ENCODE measurements around the gene KDM4D. TPM values are rescaled to one million over a fixed set of nuclear protein-coding genes. Genes with fewer than 3 reads are reported as not detected.

Gene KDM4D
- polyA plus RNA-seq, 1 donor from 2014 or later: 0.99 TPM

DNA sequence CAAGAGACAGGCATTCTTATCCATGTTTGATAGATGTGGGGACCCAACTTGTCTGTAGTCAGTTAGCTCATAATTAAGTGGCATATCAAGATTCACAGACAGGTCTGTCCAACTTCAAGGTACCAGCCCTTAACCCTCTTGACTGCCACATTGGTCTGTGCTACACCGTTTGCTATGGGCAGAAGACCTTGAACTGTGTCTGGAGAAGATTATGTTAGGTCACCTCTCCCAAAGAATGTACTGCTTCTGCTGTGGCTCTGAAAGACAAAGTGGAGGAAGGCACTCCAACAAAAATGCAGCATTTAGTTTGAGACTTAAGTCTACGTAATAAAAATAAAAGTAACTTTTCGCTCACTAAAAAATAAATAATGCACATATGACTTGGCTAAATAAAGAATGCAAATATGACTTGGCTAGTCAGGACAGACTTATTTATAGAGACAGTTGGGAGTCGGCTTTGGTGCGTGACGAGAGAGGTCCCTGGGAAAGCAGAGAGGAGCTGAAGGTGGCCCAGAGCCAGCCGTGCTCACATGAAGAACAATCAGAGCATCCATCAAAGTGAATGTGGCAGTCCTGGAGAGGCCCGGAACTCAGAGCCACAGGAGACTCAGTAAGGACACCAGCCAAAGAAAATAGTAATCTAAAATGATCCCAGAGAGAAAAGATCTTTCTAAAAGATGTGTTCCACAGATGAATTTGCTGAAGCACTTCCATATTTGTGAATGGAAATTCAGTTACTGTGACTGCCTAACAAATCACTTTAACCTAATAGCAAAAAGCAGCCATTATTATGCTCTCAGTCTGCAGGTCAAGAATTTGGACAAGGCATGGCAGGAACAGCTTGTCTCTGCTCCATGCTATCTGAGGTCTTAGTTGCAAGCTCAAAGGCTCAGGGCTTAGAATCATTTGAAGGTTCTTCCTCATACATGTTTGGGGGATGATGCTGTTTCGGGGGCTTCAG, 35.1 kb upstream of the KDM4D start:
- Mint-ChIP-seq H3K36me3 (no peaks in the 10 kb centered on the region), H3K9me3 (peaks cover 0 to under 1% (median 0%) of the 10 kb centered on the region in 3 donors), H3K4me3 (no peak overlapping the region), H3K4me1 (no peaks in the 10 kb centered on the region), H3K27ac (no peak overlapping the region), H3K27me3 (peaks cover 8% of the 10 kb centered on the region)

- H3K27ac Mint-ChIP-seq: no peak overlapping the region
- H3K9me3 Mint-ChIP-seq: peaks cover 0 to 2% (median 0%) of the 10 kb centered on the region in 3 donors
- H3K36me3 Mint-ChIP-seq: no peaks in the 10 kb centered on the region
- no peaks in the 10 kb centered on the region for H3K4me1 Mint-ChIP-seq
- H3K4me3 Mint-ChIP-seq: no peak overlapping the region
- H3K27me3 Mint-ChIP-seq: peaks cover 10% of the 10 kb centered on the region
Observed at GRCh38 chr11:94939346-94939745, 34.2 kb upstream of the KDM4D start.

DNA sequence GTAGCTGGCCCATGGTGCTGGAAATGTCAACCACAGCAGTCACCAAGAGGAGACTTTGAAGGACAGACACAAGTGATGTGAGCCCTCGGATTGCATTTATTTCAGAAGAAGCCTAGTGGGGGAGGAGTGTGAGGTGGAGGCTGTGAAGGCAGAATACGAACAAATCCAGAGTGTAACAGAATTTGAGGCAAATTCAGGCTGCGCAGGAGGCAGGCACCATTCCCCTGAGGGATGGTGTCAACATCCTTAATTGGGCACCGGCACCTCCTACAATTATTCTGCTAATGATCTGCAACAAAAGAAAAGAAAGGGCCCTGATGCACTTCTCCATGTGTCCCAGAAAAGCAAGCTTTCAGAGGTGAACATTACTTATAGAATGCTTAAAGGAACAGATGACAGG, 32.4 kb upstream of the KDM4D start:
- H3K27me3 Mint-ChIP-seq: peaks cover 8% of the 10 kb centered on the region
- no peak overlapping the region for H3K27ac Mint-ChIP-seq
- H3K36me3 Mint-ChIP-seq: no peaks in the 10 kb centered on the region
- no peaks in the 10 kb centered on the region for H3K4me1 Mint-ChIP-seq
- H3K4me3 Mint-ChIP-seq: no peak overlapping the region
- H3K9me3 Mint-ChIP-seq: peaks cover 0 to 2% (median 0%) of the 10 kb centered on the region in 3 donors

DNA sequence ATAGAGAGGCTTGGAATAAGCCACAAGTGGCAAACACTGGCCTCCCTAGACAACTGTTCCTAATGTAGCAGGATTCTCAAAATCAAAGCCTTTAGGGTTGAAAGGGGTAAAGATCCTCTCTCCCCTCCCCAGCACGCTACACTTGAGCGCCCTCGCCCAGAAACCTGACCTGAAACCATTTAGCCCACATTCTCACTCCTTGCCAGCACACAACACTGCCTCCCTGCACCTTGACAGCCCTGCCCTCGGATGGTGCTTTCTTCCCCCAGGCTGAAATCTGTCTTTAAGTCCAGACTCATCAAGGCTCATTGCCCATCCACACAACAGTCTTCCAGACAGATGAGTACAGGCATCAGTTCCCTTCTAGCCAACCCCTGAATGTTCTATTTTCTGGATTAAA, 26.7 kb upstream of the KDM4D start:
- Mint-ChIP-seq H3K4me1 (peaks cover 0 to 4% (median 0%) of the 10 kb centered on the region in 3 donors), H3K9me3 (peaks cover 0 to 4% (median 2%) of the 10 kb centered on the region in 3 donors), H3K27ac (no peak overlapping the region), H3K4me3 (no peak overlapping the region), H3K36me3 (no peaks in the 10 kb centered on the region), H3K27me3 (peaks cover 11% of the 10 kb centered on the region)

DNA sequence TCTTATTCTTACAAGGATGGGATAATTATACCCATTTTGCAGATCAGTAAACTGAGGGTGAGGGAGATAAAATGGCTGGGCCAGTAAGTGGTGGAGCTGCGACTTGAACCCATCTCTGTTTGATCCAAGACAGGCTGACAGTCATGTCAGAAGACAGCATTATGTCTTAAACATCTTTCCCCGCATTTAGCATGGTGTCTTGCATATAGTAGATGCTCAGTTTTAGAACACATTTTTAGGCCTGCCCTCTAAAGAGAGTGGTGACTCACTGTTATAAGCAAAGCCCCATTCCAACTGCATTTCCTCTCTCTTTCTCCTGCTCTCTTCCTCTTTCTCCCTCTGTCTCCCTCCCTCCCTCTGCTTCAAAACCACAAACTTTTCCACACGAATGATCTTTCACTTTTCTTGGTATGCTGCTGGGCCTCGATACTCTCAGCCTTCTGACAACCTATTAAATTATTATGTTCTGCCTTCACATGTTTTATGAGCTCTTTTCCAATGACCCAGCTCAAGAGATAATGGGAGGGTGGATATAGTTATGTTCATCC, 25.4 kb upstream of the KDM4D start:
- peaks cover 0 to 4% (median 2%) of the 10 kb centered on the region in 3 donors for H3K9me3 Mint-ChIP-seq
- H3K4me1 Mint-ChIP-seq: peaks cover 0 to 4% (median 0%) of the 10 kb centered on the region in 3 donors
- H3K27me3 Mint-ChIP-seq: peaks cover 7% of the 10 kb centered on the region
- no peaks in the 10 kb centered on the region for H3K36me3 Mint-ChIP-seq
- no peak overlapping the region for H3K4me3 Mint-ChIP-seq
- H3K27ac Mint-ChIP-seq: no peak overlapping the region

GRCh38 chr11:94954753-94955152, 18.8 kb upstream of the KDM4D start:
- no peak overlapping the region for H3K27ac Mint-ChIP-seq
- H3K36me3 Mint-ChIP-seq: no peaks in the 10 kb centered on the region
- no peaks in the 10 kb centered on the region for H3K4me1 Mint-ChIP-seq
- peaks cover 0 to 3% (median 0%) of the 10 kb centered on the region in 3 donors for H3K9me3 Mint-ChIP-seq
- no peak overlapping the region for H3K4me3 Mint-ChIP-seq
- H3K27me3 Mint-ChIP-seq: peaks cover 3% of the 10 kb centered on the region

DNA sequence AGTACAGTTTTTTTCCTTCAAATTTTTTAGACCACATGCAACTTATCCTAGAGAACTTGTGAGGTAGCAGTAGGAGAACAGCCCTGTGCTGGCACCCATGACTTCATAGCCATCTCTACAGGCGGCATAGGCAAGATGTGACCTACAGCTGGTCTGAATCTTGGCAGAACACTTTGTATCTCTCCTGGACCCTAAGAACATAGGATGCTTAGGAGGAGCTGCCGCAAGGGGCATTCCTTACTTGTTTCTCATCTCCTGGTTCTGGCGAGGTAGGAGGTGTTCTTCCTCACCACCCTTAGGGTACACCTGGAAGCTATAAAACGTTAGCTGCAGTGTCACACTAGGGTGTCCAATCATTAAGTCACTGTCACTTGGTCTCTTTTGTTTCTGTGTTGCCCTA, 16.5 kb upstream of the KDM4D start:
- Mint-ChIP-seq H3K4me3 (no peak overlapping the region), H3K9me3 (no peaks in the 10 kb centered on the region), H3K4me1 (no peaks in the 10 kb centered on the region), H3K27ac (peak overlapping the region in 1 of 3 donors; percentile 54), H3K36me3 (peaks cover 3% of the 10 kb centered on the region), H3K27me3 (no peaks in the 10 kb centered on the region)

- Mint-ChIP-seq H3K4me3 (no peak overlapping the region), H3K27ac (peak overlapping the region in 1 of 3 donors; percentile 83), H3K27me3 (no peaks in the 10 kb centered on the region), H3K9me3 (no peaks in the 10 kb centered on the region), H3K4me1 (no peaks in the 10 kb centered on the region), H3K36me3 (peaks cover 3% of the 10 kb centered on the region)
Observed at GRCh38 chr11:94958121-94958696, 15.3 kb upstream of the KDM4D start.

GRCh38 chr11:94959179-94959578, 14.3 kb upstream of the KDM4D start:
- no peaks in the 10 kb centered on the region for H3K9me3 Mint-ChIP-seq
- no peaks in the 10 kb centered on the region for H3K27me3 Mint-ChIP-seq
- no peak overlapping the region for H3K4me3 Mint-ChIP-seq
- peaks cover 0 to 2% (median 0%) of the 10 kb centered on the region in 3 donors for H3K4me1 Mint-ChIP-seq
- peaks cover 3% of the 10 kb centered on the region for H3K36me3 Mint-ChIP-seq
- no peak overlapping the region for H3K27ac Mint-ChIP-seq

- no peak overlapping the region for H3K4me3 Mint-ChIP-seq
- H3K9me3 Mint-ChIP-seq: no peaks in the 10 kb centered on the region
- no peaks in the 10 kb centered on the region for H3K27me3 Mint-ChIP-seq
- H3K4me1 Mint-ChIP-seq: peaks cover 0 to 4% (median 0%) of the 10 kb centered on the region in 3 donors
- H3K27ac Mint-ChIP-seq: no peak overlapping the region
- peaks cover 6% of the 10 kb centered on the region for H3K36me3 Mint-ChIP-seq
Observed at GRCh38 chr11:94960488-94960887, 13.0 kb upstream of the KDM4D start.

DNA sequence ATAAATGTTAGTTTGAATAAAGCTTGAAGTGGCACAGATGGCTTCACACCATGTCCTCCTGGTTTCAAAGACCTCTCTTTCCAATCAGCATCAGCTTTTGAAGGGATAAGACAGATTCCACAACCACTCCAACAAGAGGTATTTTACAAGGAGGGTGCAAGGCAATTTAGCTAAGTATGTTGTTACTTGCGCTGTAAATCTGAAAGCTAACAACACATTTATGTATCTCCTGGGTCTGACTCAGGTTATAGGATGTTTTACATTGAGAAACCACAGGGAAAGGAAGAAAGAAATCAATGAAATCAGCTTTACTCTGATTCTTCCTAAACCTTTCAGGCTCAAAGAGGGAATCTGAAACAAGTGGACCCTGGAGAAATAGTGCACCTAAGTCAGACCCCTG, 12.3 kb upstream of the KDM4D start:
- Mint-ChIP-seq H3K4me3 (no peak overlapping the region), H3K9me3 (no peaks in the 10 kb centered on the region), H3K36me3 (peaks cover 6% of the 10 kb centered on the region), H3K27me3 (no peaks in the 10 kb centered on the region), H3K4me1 (peaks cover 0 to 5% (median 0%) of the 10 kb centered on the region in 3 donors), H3K27ac (no peak overlapping the region)

GRCh38 chr11:94964934-94965333, 8.6 kb upstream of the KDM4D start:
- Mint-ChIP-seq H3K9me3 (no peaks in the 10 kb centered on the region), H3K27ac (no peak overlapping the region), H3K36me3 (peaks cover 8% of the 10 kb centered on the region), H3K27me3 (no peaks in the 10 kb centered on the region), H3K4me3 (no peak overlapping the region), H3K4me1 (peaks cover 0 to 5% (median 1%) of the 10 kb centered on the region in 3 donors)

DNA sequence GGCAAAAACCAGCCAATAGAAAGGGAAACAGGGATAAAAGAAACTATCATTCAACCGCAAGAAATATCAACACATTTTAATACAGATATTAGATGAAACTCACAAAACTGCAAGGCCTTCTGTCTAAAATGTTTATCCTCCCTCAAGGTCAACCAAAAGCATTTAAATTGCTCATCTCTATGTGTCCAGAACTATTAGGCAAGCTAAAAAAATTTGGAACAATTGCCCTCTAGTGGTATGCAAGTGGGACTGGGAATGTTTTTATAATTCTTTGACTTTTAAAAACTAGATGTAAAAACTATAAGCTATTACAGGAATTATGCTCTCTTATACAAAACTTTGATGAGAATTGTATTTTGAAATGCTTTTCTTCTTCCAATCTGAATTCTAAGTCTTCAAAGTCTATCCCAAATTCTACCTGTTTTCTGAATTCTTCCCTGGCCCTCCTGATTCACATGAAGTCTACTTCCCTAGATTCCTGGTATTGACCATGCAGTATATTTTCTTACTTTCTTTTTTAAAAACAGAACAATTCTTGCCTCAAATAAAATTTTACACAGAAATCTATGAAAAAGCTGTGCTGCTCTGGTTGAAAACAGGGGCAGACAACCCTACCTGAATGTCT, 5.1 kb upstream of the KDM4D start:
- Mint-ChIP-seq H3K9me3 (no peaks in the 10 kb centered on the region), H3K36me3 (peaks cover 8% of the 10 kb centered on the region), H3K4me3 (no peak overlapping the region), H3K27me3 (no peaks in the 10 kb centered on the region), H3K4me1 (peaks cover 4 to 14% (median 9%) of the 10 kb centered on the region in 3 donors), H3K27ac (no peak overlapping the region)

DNA sequence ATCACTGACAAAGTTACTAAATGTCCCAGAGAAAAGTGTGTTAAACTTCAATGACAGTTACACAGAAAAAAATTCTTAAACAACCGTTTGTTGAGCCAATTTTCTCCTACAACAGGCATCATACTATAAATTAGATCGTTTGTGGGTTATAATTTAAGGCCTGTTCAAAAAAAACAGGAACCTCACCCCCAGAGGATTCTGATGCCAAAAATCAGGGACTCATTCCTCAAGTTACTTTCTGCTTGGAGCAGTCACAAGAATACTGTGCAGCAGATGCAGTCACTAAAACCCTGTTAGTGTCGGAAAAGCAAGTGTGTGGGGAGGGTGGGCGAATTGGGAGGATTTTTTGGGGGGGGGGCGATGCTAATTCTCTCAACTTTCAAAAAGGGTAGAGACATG, 810 bp upstream of the KDM4D start:
- Mint-ChIP-seq H3K36me3 (peaks cover 6% of the 10 kb centered on the region), H3K27ac (peak overlapping the region; percentile 55 to 94 (median 59)), H3K27me3 (no peaks in the 10 kb centered on the region), H3K9me3 (no peaks in the 10 kb centered on the region), H3K4me3 (peak overlapping the region; percentile 96 to 100 (median 98)), H3K4me1 (peaks cover 3 to 21% (median 16%) of the 10 kb centered on the region in 3 donors)

DNA sequence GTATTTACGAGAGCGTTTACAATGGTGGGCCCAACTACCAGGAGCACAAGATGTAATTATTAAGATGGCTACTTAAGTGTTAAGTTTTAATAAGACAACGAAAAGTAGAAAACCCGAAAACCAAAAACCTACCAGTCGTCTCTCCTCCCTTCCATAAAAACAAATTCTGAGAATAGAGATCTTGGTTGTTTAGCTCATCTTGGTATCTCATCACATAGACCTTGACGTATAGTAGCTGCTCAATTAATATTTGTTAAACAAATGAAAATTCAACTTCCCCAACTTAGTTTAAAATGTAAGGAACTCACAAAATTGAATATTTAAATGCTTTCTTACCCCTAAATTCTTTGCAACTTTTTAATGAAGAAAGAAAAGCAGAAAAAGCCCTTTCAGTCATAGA, 669 bp downstream of the KDM4D start:
- no peaks in the 10 kb centered on the region for H3K9me3 Mint-ChIP-seq
- H3K27ac Mint-ChIP-seq: peak overlapping the region in 2 of 3 donors; percentile 71 to 80
- H3K4me3 Mint-ChIP-seq: peak overlapping the region; percentile 96 to 100 (median 98)
- peaks cover 3 to 21% (median 16%) of the 10 kb centered on the region in 3 donors for H3K4me1 Mint-ChIP-seq
- H3K36me3 Mint-ChIP-seq: peaks cover 5% of the 10 kb centered on the region
- H3K27me3 Mint-ChIP-seq: no peaks in the 10 kb centered on the region
